Endothelial cell of umbilical vein (primary cell): ENCODE results near the gene CACNA2D3. TPM values are rescaled to one million over a fixed set of nuclear protein-coding genes. Genes with fewer than 3 reads are reported as not detected.

ENCODE experiments used
- BruUV-seq: library from RNA; stranded (reverse); fragments of 400-500 nt; replicated peaks from 2 replicates; lab custom pipeline; 2021; lab: Mats Ljungman, UMichigan
- CTCF ChIA-PET: fragments of 300-600, 350-600 bp; sonication (Branson Sonifier 250); formaldehyde crosslinking; loops from one replicate; lab custom pipeline; 2021; ENCODE audit warnings: antibody characterized with exemption, inconsistent platforms; lab: Charles Lee
- POLR2A ChIA-PET: fragments of 300-600, 350-600 bp; sonication (Branson Sonifier 250); formaldehyde crosslinking; loops from one replicate; lab custom pipeline; 2021; ENCODE audit warnings: antibody characterized with exemption, inconsistent platforms; lab: Charles Lee
- DNase-seq: peaks from one replicate; pipeline ENCODE4 v3.0.0-alpha.2; 2011; ENCODE audit warnings: low read depth, low spot score
- FAIRE-seq: peaks from 2 replicates; lab custom pipeline; 2011; peaks lifted over from hg19 to GRCh38; lab: Jason Lieb, UNC
- H2AFZ ChIP-seq: 2 replicates; pipeline ENCODE4 v1.6.0; 2012; ENCODE audit warnings: low read depth, low read length, control low read depth, inconsistent platforms
- H3K27ac ChIP-seq: 2 replicates; pipeline ENCODE4 v1.5.1; 2011; ENCODE audit warnings: low read depth, mild to moderate bottlenecking, control low read depth, low read length, moderate library complexity; ENCODE audit not compliant: insufficient read depth
- H3K27me3 ChIP-seq, 2 experiments: 2 replicates each; pipeline versions ENCODE4 v1.6.0 to v1.6.1; 2011; ENCODE audit warnings: low read length in 2 of 2, mixed read lengths in 1 of 2; ENCODE audit not compliant: control insufficient read depth in 2 of 2, insufficient read depth in 2 of 2
- H3K36me3 ChIP-seq, 2 experiments: 2 replicates in 1 of 2; 3 replicates in 1 of 2; pipeline ENCODE4 v1.5.1; 2011; ENCODE audit warnings: low read length in 2 of 2, mild to moderate bottlenecking in 1 of 2, moderate library complexity in 1 of 2; ENCODE audit not compliant: control insufficient read depth in 2 of 2, insufficient read depth in 2 of 2; ENCODE audit errors: extremely low read depth in 1 of 2
- H3K4me1 ChIP-seq: 3 replicates; pipeline ENCODE4 v1.5.1; 2011; ENCODE audit warnings: mild to moderate bottlenecking, low read length; ENCODE audit not compliant: control insufficient read depth, insufficient read depth; ENCODE audit errors: extremely low read depth
- H3K4me2 ChIP-seq: 2 replicates; pipeline ENCODE4 v1.6.1; 2011; ENCODE audit warnings: low read length, control low read depth, mixed read lengths; ENCODE audit not compliant: insufficient read depth
- H3K4me3 ChIP-seq, 3 experiments: fragments of 200-600 bp in 1 of 3; sonication (generic), shearing (Covaris generic) in 1 of 3; replicated peaks in 1 of 3; 2 replicates each; pipeline ENCODE4 v1.5.1; 2011 to 2016; ENCODE audit warnings: control low read depth in 3 of 3, low read length in 3 of 3, mild to moderate bottlenecking in 2 of 3, inconsistent platforms in 1 of 3, low read depth in 1 of 3, moderate library complexity in 1 of 3; ENCODE audit not compliant: insufficient read depth in 1 of 3
- H3K79me2 ChIP-seq: 2 replicates; pipeline ENCODE4 v1.6.0; 2012; ENCODE audit warnings: low read length, inconsistent platforms; ENCODE audit not compliant: control insufficient read depth, insufficient read depth
- H3K9ac ChIP-seq: replicated peaks from 2 replicates; pipeline ENCODE3; 2011; ENCODE audit warnings: low read length, control low read depth; ENCODE audit not compliant: insufficient read depth; ENCODE audit errors: extremely low read depth
- H3K9me1 ChIP-seq: replicated peaks from 3 replicates; pipeline ENCODE4 v1.6.0; 2011; ENCODE audit warnings: mild to moderate bottlenecking, low read length; ENCODE audit not compliant: control insufficient read depth, insufficient read depth; ENCODE audit errors: extremely low read depth
- H3K9me3 ChIP-seq: replicated peaks from 2 replicates; pipeline ENCODE4 v1.5.1; 2012; ENCODE audit warnings: low read length, inconsistent platforms; ENCODE audit not compliant: control insufficient read depth, insufficient read depth
- H4K20me1 ChIP-seq: replicated peaks from 2 replicates; pipeline ENCODE3; 2011; ENCODE audit warnings: mild to moderate bottlenecking, low read length; ENCODE audit not compliant: control insufficient read depth, insufficient read depth; ENCODE audit errors: extremely low read depth
- CTCF ChIP-seq, 2 donors: IDR thresholded peaks; 1 replicate in 1 of 2; 2 replicates in 1 of 2; pipeline ENCODE4 v1.5.1; 2011; ENCODE audit warnings: low read length in 2 of 2, mild to moderate bottlenecking in 2 of 2, moderate library complexity in 2 of 2, control low read depth in 1 of 2, inconsistent platforms in 1 of 2, low read depth in 1 of 2; ENCODE audit not compliant: insufficient read depth in 1 of 2; ENCODE audit errors: extremely low read depth in 1 of 2
- EZH2 ChIP-seq: IDR thresholded peaks from 2 replicates; pipeline ENCODE4 v1.6.1; 2012; ENCODE audit warnings: borderline replicate concordance, low read depth, mild to moderate bottlenecking, moderate library complexity, low read length, inconsistent platforms; ENCODE audit not compliant: severe bottlenecking
- FOS ChIP-seq: IDR thresholded peaks from 2 replicates; pipeline ENCODE4 v1.6.1; 2011; ENCODE audit warnings: mild to moderate bottlenecking, low read length, moderate library complexity, borderline replicate concordance; ENCODE audit not compliant: insufficient read depth
- GATA2 ChIP-seq: IDR thresholded peaks from 2 replicates; pipeline ENCODE4 v1.7.0; 2011; ENCODE audit warnings: low read depth, mild to moderate bottlenecking, moderate library complexity, mixed read lengths, low read length; ENCODE audit not compliant: insufficient read length, insufficient read depth
- JUN ChIP-seq: IDR thresholded peaks from 2 replicates; pipeline ENCODE4 v1.6.1; 2011; ENCODE audit warnings: borderline replicate concordance, low read depth; ENCODE audit not compliant: insufficient read length, insufficient read depth
- MAX ChIP-seq: IDR thresholded peaks from 2 replicates; pipeline ENCODE4 v1.6.1; 2011; ENCODE audit not compliant: insufficient read depth, insufficient read length
- MYC ChIP-seq: IDR thresholded peaks from one replicate; pipeline ENCODE4 v1.6.1; 2011; ENCODE audit warnings: mild to moderate bottlenecking, low read depth, low read length
- POLR2A ChIP-seq: IDR thresholded peaks from 2 replicates; pipeline ENCODE4 v1.6.1; 2012; ENCODE audit warnings: low read depth, mild to moderate bottlenecking, control low read depth, low read length
- POLR2AphosphoS5 ChIP-seq: IDR thresholded peaks from 2 replicates; pipeline ENCODE4 v1.6.1; 2012; ENCODE audit warnings: low read depth, mild to moderate bottlenecking, control low read depth, low read length, moderate library complexity; ENCODE audit not compliant: insufficient read depth
- dilution Hi-C: fragments of 300-500 bp; cut with MboI; formaldehyde crosslinking; loops from one replicate; pipeline ENCODE4 v1.15.0; 2019; ENCODE audit warnings: low sequenced_read_pairs; ENCODE audit not compliant: extremely low pct_ligation_motif_present
- intact Hi-C: fragments of 100-400 bp; cut with micrococcal nuclease; formaldehyde crosslinking; loops from one replicate; pipeline ENCODE4 v1.10.0; 2022
- polyA plus RNA-seq, 4 experiments: library from polyadenylated mRNA; depleted of rRNA in 3 of 4; stranded (reverse) in 3 of 4; unstranded in 1 of 4; fragments of >200 nt; gene quantifications; 2 replicates each; pipeline versions ENCODE4 v1.2.1 to v1.2.3, GENCODE V29; 2011 to 2012; ENCODE audit warnings: missing spikeins in 1 of 4
- total RNA-seq: library from RNA; stranded (reverse); gene quantifications from 2 replicates; pipeline ENCODE4 v1.2.3, GENCODE V29; 2021

CACNA2D3 gene
- total and polyA plus RNA-seq, 2 donors (not counting 3 experiments of a cell fraction or from before 2014, with no cell fraction given): not detected

- Histone ChIP-seq H3K79me2 (no peaks in the 10 kb centered on the region), H3K27me3 (no peaks in the 10 kb centered on the region), H3K27ac (no peak overlapping the region), H3K4me3 (no peak overlapping the region), H3K9me1 (no peaks in the 10 kb centered on the region), H3K9me3 (peaks cover 4% of the 10 kb centered on the region), H3K4me2 (no peak overlapping the region), H3K36me3 (no peaks in the 10 kb centered on the region), H3K9ac (no peak overlapping the region), H4K20me1 (no peaks in the 10 kb centered on the region), H3K4me1 (no peaks in the 10 kb centered on the region), H2AFZ (no peak overlapping the region)
- dilution Hi-C loops (no loop called here), intact Hi-C loops (no loop called here)
- no TSS peak for BruUV-seq
- DNase-seq (no peak), FAIRE-seq (no peak)
- CTCF ChIA-PET: no interaction called here
- POLR2A ChIA-PET: no interaction called here
- TF ChIP-seq MAX: no peak
- no peak for TF ChIP-seq POLR2A
- no peak for TF ChIP-seq EZH2
- TF ChIP-seq MYC: no peak
- TF ChIP-seq POLR2AphosphoS5: no peak
- no peak for TF ChIP-seq FOS
- no peak for TF ChIP-seq JUN
- TF ChIP-seq CTCF (IDR thresholded peaks at IDR 0.05; ENCODE audit: extremely low read depth in 1 of 2, insufficient read depth in 1 of 2, low read depth in 1 of 2, low read length in 2 of 2): no peak
- TF ChIP-seq GATA2: no peak
Measured at GRCh38 chr3:54986294-54986693, 863.9 kb downstream of the CACNA2D3 start.
